ENCODE measurements around the gene GLYR1. TPM values are rescaled to one million over a fixed set of nuclear protein-coding genes. Genes with fewer than 3 reads are reported as not detected.

The GLYR1 gene
- total and polyA plus RNA-seq, 4 donors, result 18.1 to 50.2 (median 40.6) TPM

DNA sequence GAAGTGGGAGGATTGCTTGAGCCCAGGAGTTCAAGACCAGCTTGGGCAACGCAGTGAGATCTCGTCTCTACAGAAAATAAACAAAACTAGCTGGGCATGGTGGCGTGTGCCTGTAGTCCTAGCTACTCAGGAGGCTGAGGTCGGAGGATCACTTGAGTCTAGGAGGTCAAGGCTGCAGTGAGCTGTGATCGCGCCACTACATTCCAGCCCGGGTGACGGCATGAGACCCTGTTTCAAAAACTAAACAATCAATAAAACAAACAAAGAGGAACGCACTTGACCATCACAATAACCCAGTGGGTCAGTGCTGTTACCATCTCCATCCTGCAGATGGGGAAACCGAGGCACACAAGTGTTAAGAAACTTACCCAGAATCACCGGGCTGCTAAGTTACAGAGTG is 93.9 kb downstream of the GLYR1 start:
- H3K4me1 ChIP-seq (ENCODE audit: control insufficient read depth in 4 of 4, insufficient read depth in 4 of 4, low read length in 3 of 4), result no peaks in the 10 kb centered on the region
- H3K27me3 ChIP-seq (ENCODE audit: control insufficient read depth in 4 of 4, insufficient read depth in 4 of 4, low read length in 3 of 4), result no peaks in the 10 kb centered on the region
- WGBS, result 83% methylated on average over 11 of the region's 11 CpGs
- peaks cover 0 to 3% (median 0%) of the 10 kb centered on the region in 4 donors for H3K9me3 ChIP-seq (ENCODE audit: control insufficient read depth in 4 of 4, low read length in 3 of 4)
- H3K36me3 ChIP-seq (ENCODE audit: control insufficient read depth in 4 of 4, insufficient read depth in 3 of 4, low read depth in 1 of 4, low read length in 3 of 4), result peaks cover 16 to 57% (median 24%) of the 10 kb centered on the region in 4 donors
- TF ChIP-seq, protein P1, sequence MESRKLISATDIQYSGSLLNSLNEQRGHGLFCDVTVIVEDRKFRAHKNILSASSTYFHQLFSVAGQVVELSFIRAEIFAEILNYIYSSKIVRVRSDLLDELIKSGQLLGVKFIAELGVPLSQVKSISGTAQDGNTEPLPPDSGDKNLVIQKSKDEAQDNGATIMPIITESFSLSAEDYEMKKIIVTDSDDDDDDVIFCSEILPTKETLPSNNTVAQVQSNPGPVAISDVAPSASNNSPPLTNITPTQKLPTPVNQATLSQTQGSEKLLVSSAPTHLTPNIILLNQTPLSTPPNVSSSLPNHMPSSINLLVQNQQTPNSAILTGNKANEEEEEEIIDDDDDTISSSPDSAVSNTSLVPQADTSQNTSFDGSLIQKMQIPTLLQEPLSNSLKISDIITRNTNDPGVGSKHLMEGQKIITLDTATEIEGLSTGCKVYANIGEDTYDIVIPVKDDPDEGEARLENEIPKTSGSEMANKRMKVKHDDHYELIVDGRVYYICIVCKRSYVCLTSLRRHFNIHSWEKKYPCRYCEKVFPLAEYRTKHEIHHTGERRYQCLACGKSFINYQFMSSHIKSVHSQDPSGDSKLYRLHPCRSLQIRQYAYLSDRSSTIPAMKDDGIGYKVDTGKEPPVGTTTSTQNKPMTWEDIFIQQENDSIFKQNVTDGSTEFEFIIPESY (IDR thresholded peaks at IDR 0.05), result no peak
- TF ChIP-seq FOXA2 (IDR thresholded peaks at IDR 0.05), result no peak
- TF ChIP-seq, protein P2, sequence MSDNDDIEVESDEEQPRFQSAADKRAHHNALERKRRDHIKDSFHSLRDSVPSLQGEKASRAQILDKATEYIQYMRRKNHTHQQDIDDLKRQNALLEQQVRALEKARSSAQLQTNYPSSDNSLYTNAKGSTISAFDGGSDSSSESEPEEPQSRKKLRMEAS (IDR thresholded peaks at IDR 0.05), result no peak
- no peak for TF ChIP-seq NR2F2 (IDR thresholded peaks at IDR 0.05)
- no peak for TF ChIP-seq REST (IDR thresholded peaks at IDR 0.05)
- TF ChIP-seq ATF3 (IDR thresholded peaks at IDR 0.05), result no peak
- TF ChIP-seq HNF4A (conservative IDR thresholded peaks at IDR 0.05), result no peak
- TF ChIP-seq RAD21 (IDR thresholded peaks at IDR 0.05), result no peak
- TF ChIP-seq YY1 (IDR thresholded peaks at IDR 0.05), result no peak
- TF ChIP-seq FOXA1 (IDR thresholded peaks at IDR 0.05), result no peak
- no peak for TF ChIP-seq RXRA (IDR thresholded peaks at IDR 0.05)
- TF ChIP-seq GABPA (IDR thresholded peaks at IDR 0.05 in 1 of 2, conservative IDR thresholded peaks at IDR 0.05 in 1 of 2), result no peak
- TF ChIP-seq TAF1 (conservative IDR thresholded peaks at IDR 0.05), result no peak
- TF ChIP-seq SP1 (IDR thresholded peaks at IDR 0.05), result no peak
- no peak for TF ChIP-seq HNF4G (IDR thresholded peaks at IDR 0.05)
- no peak for TF ChIP-seq JUND (IDR thresholded peaks at IDR 0.05)
- TF ChIP-seq, protein P3, sequence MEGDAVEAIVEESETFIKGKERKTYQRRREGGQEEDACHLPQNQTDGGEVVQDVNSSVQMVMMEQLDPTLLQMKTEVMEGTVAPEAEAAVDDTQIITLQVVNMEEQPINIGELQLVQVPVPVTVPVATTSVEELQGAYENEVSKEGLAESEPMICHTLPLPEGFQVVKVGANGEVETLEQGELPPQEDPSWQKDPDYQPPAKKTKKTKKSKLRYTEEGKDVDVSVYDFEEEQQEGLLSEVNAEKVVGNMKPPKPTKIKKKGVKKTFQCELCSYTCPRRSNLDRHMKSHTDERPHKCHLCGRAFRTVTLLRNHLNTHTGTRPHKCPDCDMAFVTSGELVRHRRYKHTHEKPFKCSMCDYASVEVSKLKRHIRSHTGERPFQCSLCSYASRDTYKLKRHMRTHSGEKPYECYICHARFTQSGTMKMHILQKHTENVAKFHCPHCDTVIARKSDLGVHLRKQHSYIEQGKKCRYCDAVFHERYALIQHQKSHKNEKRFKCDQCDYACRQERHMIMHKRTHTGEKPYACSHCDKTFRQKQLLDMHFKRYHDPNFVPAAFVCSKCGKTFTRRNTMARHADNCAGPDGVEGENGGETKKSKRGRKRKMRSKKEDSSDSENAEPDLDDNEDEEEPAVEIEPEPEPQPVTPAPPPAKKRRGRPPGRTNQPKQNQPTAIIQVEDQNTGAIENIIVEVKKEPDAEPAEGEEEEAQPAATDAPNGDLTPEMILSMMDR (IDR thresholded peaks at IDR 0.05; ENCODE audit: low read depth, low read length, missing input control), result no peak
- TF ChIP-seq EGR1 (IDR thresholded peaks at IDR 0.05; ENCODE audit: low read depth in 2 of 2), result no peak
- no peak overlapping the region for H3K27ac ChIP-seq (ENCODE audit: low read depth in 1 of 2, low read length in 2 of 2)
- no peak overlapping the region for H3K9ac ChIP-seq (ENCODE audit: low read depth in 1 of 2, low read length in 2 of 2)
- no peak for DNase-seq (ENCODE audit: low spot score)
- H3K4me3 ChIP-seq (ENCODE audit: low read depth in 1 of 3, low read length in 3 of 3), result no peak overlapping the region

Small RNA genes within 50 kb of the gene (small RNA-seq; reads per million reads assigned to genes)
- gene RF00017, result not detected

Other genes with a start within 250 kb of the GLYR1 start
- gene UBALD1, start 232.4 kb downstream of the GLYR1 start, total RNA-seq, result 1 to 10 TPM; 4.5 to 6.9 TPM
- 10 to 100 TPM in 1 of 2 donors, 1 to 10 TPM in 1; 8.2 to 22.4 TPM for gene UBALD1, start 232.4 kb downstream of the GLYR1 start, polyA plus RNA-seq
- gene MGRN1, start 222.5 kb downstream of the GLYR1 start, total RNA-seq, result 10 to 100 TPM; 15.9 to 35.7 TPM
- 10 to 100 TPM; 21.9 to 29.9 TPM for gene MGRN1, start 222.5 kb downstream of the GLYR1 start, polyA plus RNA-seq
- gene NUDT16L1, start 153.7 kb downstream of the GLYR1 start, total RNA-seq, result 10 to 100 TPM; 22.4 to 40.3 TPM
- 10 to 100 TPM; 32.3 to 43.4 TPM for gene NUDT16L1, start 153.7 kb downstream of the GLYR1 start, polyA plus RNA-seq
- gene ANKS3, start 113.0 kb downstream of the GLYR1 start, total RNA-seq, result 10 to 100 TPM in 1 of 2 donors, 1 to 10 TPM in 1; 4.1 to 14.0 TPM
- 1 to 10 TPM; 4.0 to 5.3 TPM for gene ANKS3, start 113.0 kb downstream of the GLYR1 start, polyA plus RNA-seq
- gene DNAAF8, start 112.8 kb downstream of the GLYR1 start, total RNA-seq, result under 1 TPM; 0.42 to 0.70 TPM
- under 1 TPM; 0.33 to 0.75 TPM for gene DNAAF8, start 112.8 kb downstream of the GLYR1 start, polyA plus RNA-seq
- 1 to 10 TPM; 5.9 to 7.4 TPM for gene ZNF500, start 80.1 kb downstream of the GLYR1 start, total RNA-seq
- 1 to 10 TPM; 3.0 to 4.0 TPM for gene ZNF500, start 80.1 kb downstream of the GLYR1 start, polyA plus RNA-seq
- not detected for gene SEPTIN12, start 58.9 kb downstream of the GLYR1 start, total RNA-seq
- not detected for gene SEPTIN12, start 58.9 kb downstream of the GLYR1 start, polyA plus RNA-seq
- gene SMIM22, start 51.9 kb downstream of the GLYR1 start, total RNA-seq, result 1 to 10 TPM in 1 of 2 donors, not detected in 1; 1.2 TPM
- gene SMIM22, start 51.9 kb downstream of the GLYR1 start, polyA plus RNA-seq, result under 1 TPM; 0.49 to 0.72 TPM
- gene ROGDI, start 44.7 kb downstream of the GLYR1 start, total RNA-seq, result 10 to 100 TPM; 14.0 to 28.1 TPM
- 10 to 100 TPM; 16.1 to 18.6 TPM for gene ROGDI, start 44.7 kb downstream of the GLYR1 start, polyA plus RNA-seq
- gene UBN1, start 193 bp upstream of the GLYR1 start, total RNA-seq, result 10 to 100 TPM; 19.1 to 19.7 TPM
- gene UBN1, start 193 bp upstream of the GLYR1 start, polyA plus RNA-seq, result 1 to 10 TPM; 7.3 to 9.3 TPM
- gene PPL, start 89.9 kb upstream of the GLYR1 start, total RNA-seq, result 10 to 100 TPM in 1 of 2 donors, 1 to 10 TPM in 1; 2.1 to 26.0 TPM
- gene PPL, start 89.9 kb upstream of the GLYR1 start, polyA plus RNA-seq, result 1 to 10 TPM; 5.4 to 6.8 TPM
- gene SEC14L5, start 111.0 kb upstream of the GLYR1 start, total RNA-seq, result under 1 TPM; 0.17 to 0.65 TPM
- gene SEC14L5, start 111.0 kb upstream of the GLYR1 start, polyA plus RNA-seq, result under 1 TPM; 0.03 to 0.07 TPM
- gene NAGPA, start 186.6 kb upstream of the GLYR1 start, total RNA-seq, result 10 to 100 TPM; 11.7 to 13.4 TPM
- 1 to 10 TPM; 5.4 to 9.8 TPM for gene NAGPA, start 186.6 kb upstream of the GLYR1 start, polyA plus RNA-seq
- gene C16orf89, start 218.7 kb upstream of the GLYR1 start, total RNA-seq, result under 1 TPM in 1 of 2 donors, not detected in 1; 0.25 TPM
- gene C16orf89, start 218.7 kb upstream of the GLYR1 start, polyA plus RNA-seq, result under 1 TPM in 1 of 2 donors, not detected in 1; 0.61 TPM
- gene ALG1, start 224.6 kb upstream of the GLYR1 start, total RNA-seq, result 10 to 100 TPM; 18.9 to 25.4 TPM
- 10 to 100 TPM; 20.5 to 20.8 TPM for gene ALG1, start 224.6 kb upstream of the GLYR1 start, polyA plus RNA-seq